ENCODE measurements around the gene OR10W1.

OR10W1 gene

DNA sequence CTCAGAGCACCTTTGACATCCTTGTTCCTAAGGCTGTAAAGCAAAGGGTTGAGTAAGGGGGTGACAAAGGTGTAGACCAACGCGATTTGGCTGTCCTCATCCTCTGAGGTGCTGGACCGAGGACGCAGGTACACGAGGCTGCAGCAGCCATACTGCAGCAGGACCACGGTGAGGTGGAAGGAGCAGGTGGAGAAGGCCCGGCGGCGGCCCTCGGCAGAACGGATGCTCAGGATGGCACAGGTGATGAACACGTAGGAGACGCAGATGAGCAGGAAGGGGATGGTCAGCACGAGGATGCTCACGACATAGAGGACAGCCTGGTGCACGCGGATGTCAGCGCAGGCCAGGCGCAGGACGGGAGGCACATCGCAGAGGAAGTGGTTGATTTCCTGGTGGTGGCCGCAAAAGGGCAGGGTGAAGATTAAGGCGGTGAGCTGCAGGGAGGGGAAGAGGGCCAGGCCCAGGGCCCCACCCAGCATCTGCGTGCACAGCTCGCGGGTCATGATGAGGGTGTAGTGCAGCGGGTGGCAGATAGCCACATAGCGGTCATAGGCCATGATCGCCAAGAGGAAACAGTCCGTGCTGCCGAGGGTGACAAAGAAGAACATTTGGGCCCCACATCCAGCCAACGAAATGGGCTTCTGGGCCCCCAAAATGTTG, 40.0 kb downstream of the OR10W1 start:
- H3K4me3 ChIP-seq (ENCODE audit: low read depth, low read length): no peak overlapping the region
- TF ChIP-seq, protein P1, sequence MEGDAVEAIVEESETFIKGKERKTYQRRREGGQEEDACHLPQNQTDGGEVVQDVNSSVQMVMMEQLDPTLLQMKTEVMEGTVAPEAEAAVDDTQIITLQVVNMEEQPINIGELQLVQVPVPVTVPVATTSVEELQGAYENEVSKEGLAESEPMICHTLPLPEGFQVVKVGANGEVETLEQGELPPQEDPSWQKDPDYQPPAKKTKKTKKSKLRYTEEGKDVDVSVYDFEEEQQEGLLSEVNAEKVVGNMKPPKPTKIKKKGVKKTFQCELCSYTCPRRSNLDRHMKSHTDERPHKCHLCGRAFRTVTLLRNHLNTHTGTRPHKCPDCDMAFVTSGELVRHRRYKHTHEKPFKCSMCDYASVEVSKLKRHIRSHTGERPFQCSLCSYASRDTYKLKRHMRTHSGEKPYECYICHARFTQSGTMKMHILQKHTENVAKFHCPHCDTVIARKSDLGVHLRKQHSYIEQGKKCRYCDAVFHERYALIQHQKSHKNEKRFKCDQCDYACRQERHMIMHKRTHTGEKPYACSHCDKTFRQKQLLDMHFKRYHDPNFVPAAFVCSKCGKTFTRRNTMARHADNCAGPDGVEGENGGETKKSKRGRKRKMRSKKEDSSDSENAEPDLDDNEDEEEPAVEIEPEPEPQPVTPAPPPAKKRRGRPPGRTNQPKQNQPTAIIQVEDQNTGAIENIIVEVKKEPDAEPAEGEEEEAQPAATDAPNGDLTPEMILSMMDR (IDR thresholded peaks at IDR 0.05; ENCODE audit: low read depth, low read length): no peak
- in situ Hi-C loops (cut with HindIII; ENCODE audit: low sequenced_read_pairs): no loop called here
- no peak for DNase-seq (ENCODE audit: low read depth, low spot score)

GRCh38 chr11:58222721-58223120, 45.3 kb downstream of the OR10W1 start:
- TF ChIP-seq, protein P1 (IDR thresholded peaks at IDR 0.05; ENCODE audit: low read depth, low read length): no peak
- no peak for DNase-seq (ENCODE audit: low read depth, low spot score)

More at GRCh38 chr11:58222721-58223120, 45.3 kb downstream of the OR10W1 start:
- in situ Hi-C loops (cut with HindIII; ENCODE audit: low sequenced_read_pairs): no loop called here
- H3K4me3 ChIP-seq (ENCODE audit: low read depth, low read length): no peak overlapping the region

Measured in astrocyte of the spinal cord (primary cell).